ENCODE data around the gene CHRNA9.

The CHRNA9 gene

DNA sequence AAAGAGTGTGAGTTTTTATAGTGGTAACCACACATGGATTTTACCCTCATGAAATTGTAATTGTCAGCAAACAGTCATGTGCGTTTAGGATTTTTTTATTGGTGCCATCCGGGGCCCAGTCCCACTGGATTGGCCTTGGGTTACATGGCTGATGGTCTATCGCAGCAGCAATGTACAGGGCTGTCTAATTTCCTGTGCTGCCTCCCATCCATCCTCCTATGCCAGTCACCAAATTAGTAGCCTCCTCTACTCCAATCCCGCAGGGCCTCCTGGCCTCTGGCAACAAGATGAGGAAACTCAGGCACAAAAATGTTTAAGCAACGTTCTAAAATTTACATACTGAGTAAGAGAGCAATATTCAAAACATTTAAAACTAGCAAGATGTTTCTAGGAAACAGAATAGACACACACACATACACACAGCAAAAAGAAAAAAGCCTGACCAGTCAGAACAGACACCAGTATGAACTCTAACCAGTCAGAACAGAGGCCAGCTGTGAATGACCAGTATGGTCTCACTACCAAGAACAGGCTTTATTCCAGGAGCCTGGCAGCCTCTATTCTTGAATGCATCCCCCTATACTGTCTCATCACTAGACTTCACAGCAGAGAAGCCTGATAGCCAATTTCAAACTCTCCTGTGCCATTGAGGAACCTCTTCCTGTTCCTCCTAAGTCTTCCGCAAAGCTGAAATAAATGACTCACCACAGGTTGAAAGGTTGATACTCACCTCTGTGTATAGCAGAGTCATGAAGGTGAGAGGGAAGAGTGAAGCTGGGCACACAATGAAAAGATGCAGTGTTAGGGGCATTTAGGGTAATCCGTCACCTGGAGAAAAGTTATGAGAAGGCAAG is 42.6 kb downstream of the CHRNA9 start:
- H3K4me2 ChIP-seq (ENCODE audit: insufficient read depth, low read length, poor library complexity, severe bottlenecking), result no peak overlapping the region
- no peak overlapping the region for H2AFZ ChIP-seq (ENCODE audit: low read length)
- no peaks in the 10 kb centered on the region for H3K4me1 ChIP-seq (ENCODE audit: control insufficient read depth in 2 of 2, insufficient read depth in 1 of 2, low read depth in 1 of 2, low read length in 2 of 2)
- no peak overlapping the region for H2AK5ac ChIP-seq (ENCODE audit: low read depth, low read length)
- H2BK5ac ChIP-seq (ENCODE audit: low read length), result no peak overlapping the region
- no peaks in the 10 kb centered on the region for H3K27me3 ChIP-seq (ENCODE audit: control insufficient read depth in 3 of 3, insufficient read depth in 3 of 3, low read depth in 1 of 3, low read length in 3 of 3)
- no peak overlapping the region for H2BK120ac ChIP-seq (ENCODE audit: low read depth, low read length)
- no peaks in the 10 kb centered on the region for H3K79me1 ChIP-seq (ENCODE audit: low read depth, low read length)
- H3K9ac ChIP-seq (ENCODE audit: low read depth, low read length, poor library complexity), result no peak overlapping the region
- H3K18ac ChIP-seq (ENCODE audit: low read length), result no peak overlapping the region
- H3K36me3 ChIP-seq (replicated peaks in 1 of 2; ENCODE audit: control insufficient read depth in 2 of 2, insufficient read depth in 2 of 2, low read length in 2 of 2), result no peaks in the 10 kb centered on the region
- no peak overlapping the region for H3K4ac ChIP-seq (ENCODE audit: low read length)
- H2BK12ac ChIP-seq (ENCODE audit: low read length), result no peak overlapping the region
- no peak overlapping the region for H3K23ac ChIP-seq (ENCODE audit: low read depth, low read length, poor library complexity)
- no peak overlapping the region for H2BK15ac ChIP-seq (ENCODE audit: low read length)
- no CpG with 5 or more reads among the region's 7 CpGs for WGBS, 2 donors (ENCODE audit: extremely low coverage in 2 of 2, insufficient read length in 2 of 2, insufficient replicate concordance in 1 of 2)
- H3K27ac ChIP-seq (replicated peaks; ENCODE audit: low read length), result no peak overlapping the region
- no peak overlapping the region for H4K8ac ChIP-seq (ENCODE audit: low read depth, low read length)
- no peak for DNase-seq (ENCODE audit: low spot score)
- no peak overlapping the region for H3K14ac ChIP-seq (ENCODE audit: low read length)
- no peak overlapping the region for H3K4me3 ChIP-seq (ENCODE audit: low read length in 2 of 2)
- no peak overlapping the region for H4K91ac ChIP-seq (ENCODE audit: low read depth, low read length, poor library complexity)
- H3K9me3 ChIP-seq (replicated peaks in 1 of 2; ENCODE audit: control insufficient read depth in 2 of 2, insufficient read depth in 1 of 2, low read depth in 1 of 2, low read length in 2 of 2), result no peaks in the 10 kb centered on the region

DNA sequence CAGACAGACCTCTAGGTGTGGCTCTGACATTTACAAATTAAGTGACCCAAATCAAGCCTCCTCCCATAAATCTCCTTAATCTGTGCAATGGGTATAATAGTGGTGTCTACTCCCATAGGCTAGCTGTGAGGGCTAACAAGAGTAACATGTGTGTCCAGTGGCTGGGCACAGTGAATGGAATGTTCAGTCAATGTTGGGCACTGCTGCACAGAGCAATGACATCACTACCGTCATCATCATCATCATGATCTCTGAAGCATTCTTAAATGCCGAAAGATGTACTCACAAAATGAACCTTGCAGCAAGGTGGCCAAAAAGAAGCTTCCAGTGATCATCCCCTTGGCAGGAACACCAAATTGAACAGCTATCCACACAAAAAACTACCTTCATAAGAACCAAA is 43.5 kb downstream of the CHRNA9 start:
- H3K9ac ChIP-seq (ENCODE audit: low read depth, low read length, poor library complexity), result no peak overlapping the region

GRCh38 chr4:40379248-40379647 is 44.1 kb downstream of the CHRNA9 start:
- Histone ChIP-seq H3K27ac (replicated peaks; ENCODE audit: low read length) (no peak overlapping the region), H3K79me1 (ENCODE audit: low read depth, low read length) (no peaks in the 10 kb centered on the region), H3K4ac (ENCODE audit: low read length) (no peak overlapping the region), H3K9me3 (replicated peaks in 1 of 2; ENCODE audit: control insufficient read depth in 2 of 2, insufficient read depth in 1 of 2, low read depth in 1 of 2, low read length in 2 of 2) (no peaks in the 10 kb centered on the region), H3K9ac (ENCODE audit: low read depth, low read length, poor library complexity) (no peak overlapping the region), H4K8ac (ENCODE audit: low read depth, low read length) (no peak overlapping the region), H2BK5ac (ENCODE audit: low read length) (no peak overlapping the region), H3K27me3 (ENCODE audit: control insufficient read depth in 3 of 3, insufficient read depth in 3 of 3, low read depth in 1 of 3, low read length in 3 of 3) (no peaks in the 10 kb centered on the region), H3K18ac (ENCODE audit: low read length) (no peak overlapping the region), H2AK5ac (ENCODE audit: low read depth, low read length) (no peak overlapping the region), H3K4me1 (ENCODE audit: control insufficient read depth in 2 of 2, insufficient read depth in 1 of 2, low read depth in 1 of 2, low read length in 2 of 2) (no peaks in the 10 kb centered on the region), H2BK15ac (ENCODE audit: low read length) (no peak overlapping the region), H2BK12ac (ENCODE audit: low read length) (no peak overlapping the region), H2BK120ac (ENCODE audit: low read depth, low read length) (no peak overlapping the region), H2AFZ (ENCODE audit: low read length) (no peak overlapping the region), H3K14ac (ENCODE audit: low read length) (no peak overlapping the region), H4K91ac (ENCODE audit: low read depth, low read length, poor library complexity) (no peak overlapping the region), H3K36me3 (replicated peaks in 1 of 2; ENCODE audit: control insufficient read depth in 2 of 2, insufficient read depth in 2 of 2, low read length in 2 of 2) (no peaks in the 10 kb centered on the region), H3K23ac (ENCODE audit: low read depth, low read length, poor library complexity) (no peak overlapping the region), H3K4me2 (ENCODE audit: insufficient read depth, low read length, poor library complexity, severe bottlenecking) (no peak overlapping the region), H3K4me3 (ENCODE audit: low read length in 2 of 2) (no peak overlapping the region)
- no peak for DNase-seq (ENCODE audit: low spot score)
- WGBS, 2 donors (ENCODE audit: extremely low coverage in 2 of 2, insufficient read length in 2 of 2, insufficient replicate concordance in 1 of 2), result no CpG with 5 or more reads among the region's 3 CpGs

More for the DNA sequence above, 43.5 kb downstream of the CHRNA9 start:
- no peak overlapping the region for H3K4ac ChIP-seq (ENCODE audit: low read length)
- H3K23ac ChIP-seq (ENCODE audit: low read depth, low read length, poor library complexity), result no peak overlapping the region
- WGBS, 2 donors (ENCODE audit: extremely low coverage in 2 of 2, insufficient read length in 2 of 2, insufficient replicate concordance in 1 of 2), result no CpG with 5 or more reads among the region's 2 CpGs
- no peak overlapping the region for H3K27ac ChIP-seq (replicated peaks; ENCODE audit: low read length)
- no peak overlapping the region for H2AK5ac ChIP-seq (ENCODE audit: low read depth, low read length)
- H3K4me1 ChIP-seq (ENCODE audit: control insufficient read depth in 2 of 2, insufficient read depth in 1 of 2, low read depth in 1 of 2, low read length in 2 of 2), result no peaks in the 10 kb centered on the region
- no peak overlapping the region for H2BK12ac ChIP-seq (ENCODE audit: low read length)
- H3K79me1 ChIP-seq (ENCODE audit: low read depth, low read length), result no peaks in the 10 kb centered on the region
- no peak overlapping the region for H2BK120ac ChIP-seq (ENCODE audit: low read depth, low read length)
- DNase-seq (ENCODE audit: low spot score), result no peak
- H3K27me3 ChIP-seq (ENCODE audit: control insufficient read depth in 3 of 3, insufficient read depth in 3 of 3, low read depth in 1 of 3, low read length in 3 of 3), result no peaks in the 10 kb centered on the region
- no peak overlapping the region for H2BK5ac ChIP-seq (ENCODE audit: low read length)
- no peak overlapping the region for H4K8ac ChIP-seq (ENCODE audit: low read depth, low read length)
- no peak overlapping the region for H2AFZ ChIP-seq (ENCODE audit: low read length)
- no peak overlapping the region for H4K91ac ChIP-seq (ENCODE audit: low read depth, low read length, poor library complexity)
- no peaks in the 10 kb centered on the region for H3K36me3 ChIP-seq (replicated peaks in 1 of 2; ENCODE audit: control insufficient read depth in 2 of 2, insufficient read depth in 2 of 2, low read length in 2 of 2)
- H3K9me3 ChIP-seq (replicated peaks in 1 of 2; ENCODE audit: control insufficient read depth in 2 of 2, insufficient read depth in 1 of 2, low read depth in 1 of 2, low read length in 2 of 2), result no peaks in the 10 kb centered on the region
- H3K4me3 ChIP-seq (ENCODE audit: low read length in 2 of 2), result no peak overlapping the region
- H2BK15ac ChIP-seq (ENCODE audit: low read length), result no peak overlapping the region
- H3K18ac ChIP-seq (ENCODE audit: low read length), result no peak overlapping the region
- H3K4me2 ChIP-seq (ENCODE audit: insufficient read depth, low read length, poor library complexity, severe bottlenecking), result no peak overlapping the region
- H3K14ac ChIP-seq (ENCODE audit: low read length), result no peak overlapping the region

DNA sequence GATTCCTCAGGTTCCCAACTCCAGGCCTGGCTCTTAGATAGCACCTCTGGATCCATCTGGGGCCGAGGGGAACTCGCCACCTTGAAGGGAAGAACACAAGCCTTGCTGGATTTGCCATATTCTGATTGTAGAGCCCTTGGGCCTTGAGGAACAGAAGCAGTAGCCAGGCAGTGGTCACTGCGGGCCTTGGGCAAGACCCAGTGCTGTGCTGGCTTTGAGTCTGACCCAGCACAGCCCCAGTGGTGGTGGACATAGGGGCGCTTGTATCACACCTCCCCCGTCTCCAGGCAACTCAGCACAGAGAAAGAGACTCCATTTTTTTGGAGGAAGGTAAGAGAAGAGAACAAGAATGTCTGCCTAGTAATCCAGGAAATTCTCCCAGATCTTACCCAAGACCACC is 45.5 kb downstream of the CHRNA9 start:
- H3K4ac ChIP-seq (ENCODE audit: low read length), result no peak overlapping the region
- no peak overlapping the region for H2BK15ac ChIP-seq (ENCODE audit: low read length)
- no peak overlapping the region for H4K91ac ChIP-seq (ENCODE audit: low read depth, low read length, poor library complexity)
- no peak overlapping the region for H2BK12ac ChIP-seq (ENCODE audit: low read length)
- H2BK120ac ChIP-seq (ENCODE audit: low read depth, low read length), result no peak overlapping the region
- H3K4me1 ChIP-seq (ENCODE audit: control insufficient read depth in 2 of 2, insufficient read depth in 1 of 2, low read depth in 1 of 2, low read length in 2 of 2), result no peaks in the 10 kb centered on the region
- H2BK5ac ChIP-seq (ENCODE audit: low read length), result no peak overlapping the region
- H3K27me3 ChIP-seq (ENCODE audit: control insufficient read depth in 3 of 3, insufficient read depth in 3 of 3, low read depth in 1 of 3, low read length in 3 of 3), result no peaks in the 10 kb centered on the region
- H3K4me3 ChIP-seq (ENCODE audit: low read length in 2 of 2), result no peak overlapping the region
- H3K4me2 ChIP-seq (ENCODE audit: insufficient read depth, low read length, poor library complexity, severe bottlenecking), result no peak overlapping the region
- H3K14ac ChIP-seq (ENCODE audit: low read length), result no peak overlapping the region
- H3K9me3 ChIP-seq (replicated peaks in 1 of 2; ENCODE audit: control insufficient read depth in 2 of 2, insufficient read depth in 1 of 2, low read depth in 1 of 2, low read length in 2 of 2), result no peaks in the 10 kb centered on the region
- no CpG with 5 or more reads among the region's 5 CpGs for WGBS, 2 donors (ENCODE audit: extremely low coverage in 2 of 2, insufficient read length in 2 of 2, insufficient replicate concordance in 1 of 2)
- DNase-seq (ENCODE audit: low spot score), result no peak
- no peak overlapping the region for H4K8ac ChIP-seq (ENCODE audit: low read depth, low read length)
- no peak overlapping the region for H3K27ac ChIP-seq (replicated peaks; ENCODE audit: low read length)
- no peaks in the 10 kb centered on the region for H3K36me3 ChIP-seq (replicated peaks in 1 of 2; ENCODE audit: control insufficient read depth in 2 of 2, insufficient read depth in 2 of 2, low read length in 2 of 2)
- no peaks in the 10 kb centered on the region for H3K79me1 ChIP-seq (ENCODE audit: low read depth, low read length)
- H2AK5ac ChIP-seq (ENCODE audit: low read depth, low read length), result no peak overlapping the region
- H3K18ac ChIP-seq (ENCODE audit: low read length), result no peak overlapping the region
- H3K23ac ChIP-seq (ENCODE audit: low read depth, low read length, poor library complexity), result no peak overlapping the region
- no peak overlapping the region for H3K9ac ChIP-seq (ENCODE audit: low read depth, low read length, poor library complexity)
- no peak overlapping the region for H2AFZ ChIP-seq (ENCODE audit: low read length)
